Loucy (cell line): Measurements from ENCODE around the gene RAB11FIP3.

ENCODE experiments used
- H2AFZ ChIP-seq: fragments of 200-600 bp; sonication (generic); 2 replicates; pipeline ENCODE4 v1.6.0; 2016; ENCODE audit warnings: antibody characterized with exemption, mild to moderate bottlenecking, low read length, moderate library complexity
- H3F3A ChIP-seq: fragments of 200-600 bp; 2 replicates; pipeline ENCODE4 v1.6.0; 2016; ENCODE audit warnings: antibody characterized with exemption, low read depth, mild to moderate bottlenecking
- H3K27me3 ChIP-seq: fragments of 200-600 bp; sonication (generic); 2 replicates; pipeline ENCODE4 v1.6.1; 2014; ENCODE audit warnings: low read length, mild to moderate bottlenecking; ENCODE audit not compliant: insufficient read depth, poor library complexity, severe bottlenecking
- H3K36me3 ChIP-seq: fragments of 200-600 bp; sonication (generic); 2 replicates; pipeline ENCODE4 v1.6.1; 2016; ENCODE audit warnings: low read length; ENCODE audit not compliant: insufficient read depth
- H3K4me1 ChIP-seq: fragments of 200-600 bp; sonication (generic); 2 replicates; pipeline ENCODE4 v1.5.1; 2014; ENCODE audit warnings: low read length, mild to moderate bottlenecking; ENCODE audit not compliant: insufficient read depth, poor library complexity, severe bottlenecking
- H3K4me2 ChIP-seq: fragments of 200-600 bp; sonication (generic); 2 replicates; pipeline ENCODE4 v1.6.0; 2014; ENCODE audit warnings: antibody characterized with exemption, low read length, low read depth, mild to moderate bottlenecking; ENCODE audit not compliant: poor library complexity, severe bottlenecking
- H3K4me3 ChIP-seq: fragments of 200-600 bp; sonication (generic); 2 replicates; pipeline ENCODE4 v1.5.1; 2014; ENCODE audit warnings: low read length, mild to moderate bottlenecking, mixed read lengths; ENCODE audit not compliant: poor library complexity, severe bottlenecking
- H3K79me2 ChIP-seq: fragments of 200-600 bp; sonication (generic); 2 replicates; pipeline ENCODE4 v1.6.1; 2014; ENCODE audit warnings: low read length; ENCODE audit not compliant: insufficient read depth
- H3K9ac ChIP-seq: fragments of 200-600 bp; sonication (generic); 2 replicates; pipeline ENCODE4 v1.6.0; 2014; ENCODE audit warnings: mild to moderate bottlenecking, low read depth, low read length, moderate library complexity; ENCODE audit not compliant: poor library complexity, severe bottlenecking
- H3K9me2 ChIP-seq: fragments of 200-600 bp; sonication (generic); replicated peaks from 2 replicates; pipeline ENCODE4 v1.6.1; 2016; ENCODE audit warnings: low read depth, low read length, mixed read lengths
- H3K9me3 ChIP-seq: fragments of 200-600 bp; sonication (generic); 2 replicates; pipeline ENCODE4 v1.6.1; 2014; ENCODE audit warnings: mild to moderate bottlenecking, antibody characterized with exemption, low read length, low read depth; ENCODE audit not compliant: insufficient read depth
- H4K20me1 ChIP-seq: fragments of 200-600 bp; sonication (generic); 2 replicates; pipeline ENCODE4 v1.6.0; 2014; ENCODE audit warnings: antibody characterized with exemption, low read length, mild to moderate bottlenecking; ENCODE audit not compliant: insufficient read depth, poor library complexity, severe bottlenecking
- CTCF ChIP-seq: fragments of 200-600 bp; sonication (generic); conservative IDR thresholded peaks from 2 replicates; pipeline ENCODE4 v1.5.1; 2014; ENCODE audit warnings: mild to moderate bottlenecking, antibody characterized with exemption, low read length
- EZH2phosphoT487 ChIP-seq: fragments of 200-600 bp; IDR thresholded peaks from 2 replicates; pipeline ENCODE4 v1.6.1; 2018; ENCODE audit warnings: antibody characterized with exemption, mild to moderate bottlenecking, moderate library complexity, borderline replicate concordance

RAB11FIP3 gene

GRCh38 chr16:519425-519824 lies 94.0 kb downstream of the RAB11FIP3 start:
- Histone ChIP-seq H3K27me3 (no peaks in the 10 kb centered on the region), H3K9ac (no peak overlapping the region), H3K36me3 (no peaks in the 10 kb centered on the region), H4K20me1 (no peaks in the 10 kb centered on the region), H3K4me2 (no peak overlapping the region), H3F3A (no peaks in the 10 kb centered on the region), H2AFZ (no peak overlapping the region), H3K79me2 (no peaks in the 10 kb centered on the region), H3K4me3 (no peak overlapping the region), H3K9me2 (no peaks in the 10 kb centered on the region), H3K4me1 (no peaks in the 10 kb centered on the region), H3K9me3 (no peaks in the 10 kb centered on the region)
- TF ChIP-seq CTCF (no peak), EZH2phosphoT487 (no peak)

- no peaks in the 10 kb centered on the region for H3K4me1 ChIP-seq
- no peak overlapping the region for H2AFZ ChIP-seq
- no peaks in the 10 kb centered on the region for H3K9me3 ChIP-seq
- H3K4me2 ChIP-seq: no peak overlapping the region
- no peaks in the 10 kb centered on the region for H3K36me3 ChIP-seq
- no peaks in the 10 kb centered on the region for H3F3A ChIP-seq
- H4K20me1 ChIP-seq: no peaks in the 10 kb centered on the region
- H3K79me2 ChIP-seq: no peaks in the 10 kb centered on the region
- H3K4me3 ChIP-seq: no peak overlapping the region
- no peak overlapping the region for H3K9ac ChIP-seq
- no peaks in the 10 kb centered on the region for H3K27me3 ChIP-seq
- H3K9me2 ChIP-seq: no peaks in the 10 kb centered on the region
- TF ChIP-seq EZH2phosphoT487 (no peak), CTCF (no peak)
These were observed 94.6 kb downstream of the RAB11FIP3 start for GRCh38 chr16:519841-520687.

- Histone ChIP-seq H3K27me3 (no peaks in the 10 kb centered on the region), H4K20me1 (no peaks in the 10 kb centered on the region), H3K36me3 (no peaks in the 10 kb centered on the region), H3K79me2 (no peaks in the 10 kb centered on the region), H3K4me1 (peaks cover 5% of the 10 kb centered on the region), H3K9me3 (no peaks in the 10 kb centered on the region), H3F3A (no peaks in the 10 kb centered on the region), H2AFZ (no peak overlapping the region), H3K9ac (no peak overlapping the region), H3K4me3 (no peak overlapping the region), H3K4me2 (no peak overlapping the region), H3K9me2 (no peaks in the 10 kb centered on the region)
- TF ChIP-seq CTCF (no peak), EZH2phosphoT487 (no peak)
These were observed 95.4 kb downstream of the RAB11FIP3 start for GRCh38 chr16:520847-521246.
